ENCODE data around the gene ADCY5.

DNA sequence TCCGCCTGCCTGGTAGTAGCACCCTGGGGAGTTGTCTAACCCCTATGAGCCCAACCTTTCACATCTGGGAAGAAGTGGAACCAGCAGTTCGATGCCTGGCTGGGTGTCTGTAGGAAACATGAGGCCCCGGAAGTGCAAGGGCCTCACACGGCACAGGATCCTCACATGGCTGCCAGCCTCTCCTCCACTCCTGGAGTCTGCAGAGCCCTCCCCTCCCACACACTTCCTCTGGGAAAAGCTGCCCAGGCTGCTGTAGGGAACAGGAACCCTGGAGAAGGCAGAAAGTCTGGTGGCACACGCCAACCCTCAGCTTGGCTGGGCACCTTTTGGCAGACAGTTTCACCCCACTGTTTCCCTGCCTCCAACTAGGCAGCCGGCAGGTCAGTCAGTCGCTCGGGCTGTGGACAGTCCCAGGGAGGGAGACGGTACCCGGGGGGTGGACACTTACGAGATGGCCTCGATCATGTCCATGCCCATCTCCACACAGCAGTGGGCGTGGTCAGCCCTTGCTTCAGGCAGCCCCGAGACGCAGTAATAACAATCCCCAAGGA lies 118.4 kb downstream of the ADCY5 start:
- TF ChIP-seq, protein P1, sequence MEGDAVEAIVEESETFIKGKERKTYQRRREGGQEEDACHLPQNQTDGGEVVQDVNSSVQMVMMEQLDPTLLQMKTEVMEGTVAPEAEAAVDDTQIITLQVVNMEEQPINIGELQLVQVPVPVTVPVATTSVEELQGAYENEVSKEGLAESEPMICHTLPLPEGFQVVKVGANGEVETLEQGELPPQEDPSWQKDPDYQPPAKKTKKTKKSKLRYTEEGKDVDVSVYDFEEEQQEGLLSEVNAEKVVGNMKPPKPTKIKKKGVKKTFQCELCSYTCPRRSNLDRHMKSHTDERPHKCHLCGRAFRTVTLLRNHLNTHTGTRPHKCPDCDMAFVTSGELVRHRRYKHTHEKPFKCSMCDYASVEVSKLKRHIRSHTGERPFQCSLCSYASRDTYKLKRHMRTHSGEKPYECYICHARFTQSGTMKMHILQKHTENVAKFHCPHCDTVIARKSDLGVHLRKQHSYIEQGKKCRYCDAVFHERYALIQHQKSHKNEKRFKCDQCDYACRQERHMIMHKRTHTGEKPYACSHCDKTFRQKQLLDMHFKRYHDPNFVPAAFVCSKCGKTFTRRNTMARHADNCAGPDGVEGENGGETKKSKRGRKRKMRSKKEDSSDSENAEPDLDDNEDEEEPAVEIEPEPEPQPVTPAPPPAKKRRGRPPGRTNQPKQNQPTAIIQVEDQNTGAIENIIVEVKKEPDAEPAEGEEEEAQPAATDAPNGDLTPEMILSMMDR (conservative IDR thresholded peaks at IDR 0.05): no peak
- TF ChIP-seq EZH2 (IDR thresholded peaks at IDR 0.05; ENCODE audit: low read depth): no peak
